ENCODE results near the gene RREB1. TPM values are rescaled to one million over a fixed set of nuclear protein-coding genes. Genes with fewer than 3 reads are reported as not detected.

The RREB1 gene
- total RNA-seq, 1 donor from 2014 or later, result 15.9 TPM

DNA sequence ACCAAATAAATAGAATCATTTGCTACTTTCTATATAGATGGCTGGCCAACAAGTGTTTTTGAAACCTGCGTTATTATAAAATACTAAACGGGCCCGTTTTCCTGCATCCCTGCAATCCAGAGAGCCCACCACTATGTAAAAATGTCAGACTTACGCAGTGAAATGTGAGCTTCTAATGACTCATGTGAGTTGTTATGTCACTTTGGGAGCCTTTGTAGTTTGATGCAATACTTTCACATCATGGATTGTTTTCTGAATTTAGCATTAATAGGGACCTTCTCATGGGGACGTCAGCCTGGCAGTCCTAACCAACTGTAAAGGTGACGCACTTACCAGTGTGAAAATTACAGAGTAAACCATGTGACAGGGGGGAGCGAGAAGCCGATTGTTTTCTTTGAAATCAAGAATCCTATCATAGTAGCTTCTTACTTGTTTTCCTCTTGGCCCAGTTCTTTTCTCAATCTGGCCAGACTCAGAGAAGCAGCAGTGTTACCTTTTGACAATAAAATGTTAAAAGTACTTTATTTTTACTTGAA lies 130.0 kb downstream of the RREB1 start:
- TF ChIP-seq, protein P1, sequence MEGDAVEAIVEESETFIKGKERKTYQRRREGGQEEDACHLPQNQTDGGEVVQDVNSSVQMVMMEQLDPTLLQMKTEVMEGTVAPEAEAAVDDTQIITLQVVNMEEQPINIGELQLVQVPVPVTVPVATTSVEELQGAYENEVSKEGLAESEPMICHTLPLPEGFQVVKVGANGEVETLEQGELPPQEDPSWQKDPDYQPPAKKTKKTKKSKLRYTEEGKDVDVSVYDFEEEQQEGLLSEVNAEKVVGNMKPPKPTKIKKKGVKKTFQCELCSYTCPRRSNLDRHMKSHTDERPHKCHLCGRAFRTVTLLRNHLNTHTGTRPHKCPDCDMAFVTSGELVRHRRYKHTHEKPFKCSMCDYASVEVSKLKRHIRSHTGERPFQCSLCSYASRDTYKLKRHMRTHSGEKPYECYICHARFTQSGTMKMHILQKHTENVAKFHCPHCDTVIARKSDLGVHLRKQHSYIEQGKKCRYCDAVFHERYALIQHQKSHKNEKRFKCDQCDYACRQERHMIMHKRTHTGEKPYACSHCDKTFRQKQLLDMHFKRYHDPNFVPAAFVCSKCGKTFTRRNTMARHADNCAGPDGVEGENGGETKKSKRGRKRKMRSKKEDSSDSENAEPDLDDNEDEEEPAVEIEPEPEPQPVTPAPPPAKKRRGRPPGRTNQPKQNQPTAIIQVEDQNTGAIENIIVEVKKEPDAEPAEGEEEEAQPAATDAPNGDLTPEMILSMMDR (conservative IDR thresholded peaks at IDR 0.05; ENCODE audit: low read depth, low read length), result no peak
- no peak overlapping the region for H3K4me3 ChIP-seq (ENCODE audit: low read depth, low read length)
- no peak for DNase-seq (ENCODE audit: low read depth)

DNA sequence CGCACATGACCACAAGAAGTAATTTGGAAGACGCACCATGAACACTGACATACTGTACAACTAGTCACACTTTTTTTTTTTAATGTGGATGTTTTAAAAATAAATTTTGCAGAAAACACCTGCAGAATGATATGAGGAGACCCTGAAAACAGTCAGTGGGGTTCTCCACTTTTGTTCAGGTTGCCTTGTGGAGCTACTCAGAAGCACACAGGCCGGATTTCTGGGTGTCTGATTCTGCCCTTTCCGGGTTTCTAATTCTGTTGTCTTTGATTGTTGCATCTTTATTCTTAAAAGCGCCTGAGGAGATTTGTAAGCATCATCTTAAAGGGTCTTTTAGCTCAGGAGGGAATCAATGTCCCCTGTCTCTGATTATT lies 130.8 kb downstream of the RREB1 start:
- H3K4me3 ChIP-seq (ENCODE audit: low read depth, low read length), result no peak overlapping the region
- no peak for DNase-seq (ENCODE audit: low read depth)
- TF ChIP-seq, protein P1 (conservative IDR thresholded peaks at IDR 0.05; ENCODE audit: low read depth, low read length), result no peak

- TF ChIP-seq, protein P1 (conservative IDR thresholded peaks at IDR 0.05; ENCODE audit: low read depth, low read length), result peak; percentile 89
- DNase-seq (ENCODE audit: low read depth), result no peak
- H3K4me3 ChIP-seq (ENCODE audit: low read depth, low read length), result no peak overlapping the region
Observed at GRCh38 chr6:7238900-7239589, 131.3 kb downstream of the RREB1 start.

- TF ChIP-seq, protein P1 (conservative IDR thresholded peaks at IDR 0.05; ENCODE audit: low read depth, low read length), result no peak
- H3K4me3 ChIP-seq (ENCODE audit: low read depth, low read length), result no peak overlapping the region
- no peak for DNase-seq (ENCODE audit: low read depth)
Observed at GRCh38 chr6:7239590-7239948, 131.8 kb downstream of the RREB1 start.

DNA sequence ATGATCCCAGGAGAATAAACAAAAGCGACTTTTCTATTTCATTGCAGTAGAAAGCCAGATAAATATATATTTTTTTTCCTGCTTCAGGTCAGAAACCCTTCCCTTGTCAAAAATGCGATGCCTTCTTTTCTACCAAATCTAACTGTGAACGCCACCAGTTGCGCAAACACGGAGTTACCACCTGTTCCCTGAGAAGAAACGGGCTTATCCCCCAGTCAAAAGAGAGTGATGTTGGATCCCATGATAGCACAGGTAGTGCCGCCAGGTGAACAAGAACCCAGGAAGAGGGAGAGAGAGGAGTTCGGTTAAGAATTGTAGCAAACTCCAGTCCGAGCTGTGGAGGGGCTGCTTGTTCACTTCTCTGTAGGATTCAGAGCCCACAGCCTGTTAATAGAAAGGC lies 132.6 kb downstream of the RREB1 start:
- TF ChIP-seq, protein P1 (conservative IDR thresholded peaks at IDR 0.05; ENCODE audit: low read depth, low read length), result no peak
- no peak for DNase-seq (ENCODE audit: low read depth)
- H3K4me3 ChIP-seq (ENCODE audit: low read depth, low read length), result no peak overlapping the region

DNA sequence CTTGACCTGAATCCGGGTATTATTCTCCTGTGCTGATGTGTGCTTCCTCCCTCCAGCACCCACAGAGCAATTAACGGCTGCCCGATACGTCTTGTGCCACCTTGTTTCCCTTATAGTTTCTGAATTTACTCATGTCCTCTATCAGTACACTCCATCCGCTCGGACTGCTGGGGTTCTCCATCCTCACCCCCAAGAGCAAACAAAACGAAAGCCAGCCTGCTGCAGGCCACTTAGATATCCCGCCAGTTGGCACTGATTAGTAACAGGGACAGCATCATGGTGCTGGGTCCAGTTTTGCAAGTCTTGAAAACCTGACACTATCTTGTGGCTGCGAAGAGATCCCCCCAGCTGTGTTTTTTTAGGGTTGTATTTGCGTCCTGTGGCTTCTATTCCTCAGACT lies 133.4 kb downstream of the RREB1 start:
- TF ChIP-seq, protein P1 (conservative IDR thresholded peaks at IDR 0.05; ENCODE audit: low read depth, low read length), result no peak
- DNase-seq (ENCODE audit: low read depth), result no peak
- no peak overlapping the region for H3K4me3 ChIP-seq (ENCODE audit: low read depth, low read length)
